Keratinocyte (primary cell): Measurements from ENCODE around the gene AGPAT3.

Experiments
- EZH2 ChIP-seq: IDR thresholded peaks from one replicate; pipeline ENCODE4 v1.6.1; 2012; ENCODE audit warnings: inconsistent platforms, mild to moderate bottlenecking, low read length, moderate library complexity
- TF ChIP-seq, protein P1 (sequence below), 3 experiments: IDR thresholded peaks in 1 of 3; conservative IDR thresholded peaks in 1 of 3; optimal IDR thresholded peaks in 1 of 3; 2 replicates in 2 of 3; 3 replicates in 1 of 3; pipeline versions ENCODE3 to v1.5.1; 2011; ENCODE audit warnings: low read length in 3 of 3, mild to moderate bottlenecking in 3 of 3, moderate library complexity in 2 of 3, control low read depth in 1 of 3, inconsistent platforms in 1 of 3; ENCODE audit not compliant: insufficient read depth in 2 of 3; ENCODE audit errors: extremely low read depth in 1 of 3

DNA sequence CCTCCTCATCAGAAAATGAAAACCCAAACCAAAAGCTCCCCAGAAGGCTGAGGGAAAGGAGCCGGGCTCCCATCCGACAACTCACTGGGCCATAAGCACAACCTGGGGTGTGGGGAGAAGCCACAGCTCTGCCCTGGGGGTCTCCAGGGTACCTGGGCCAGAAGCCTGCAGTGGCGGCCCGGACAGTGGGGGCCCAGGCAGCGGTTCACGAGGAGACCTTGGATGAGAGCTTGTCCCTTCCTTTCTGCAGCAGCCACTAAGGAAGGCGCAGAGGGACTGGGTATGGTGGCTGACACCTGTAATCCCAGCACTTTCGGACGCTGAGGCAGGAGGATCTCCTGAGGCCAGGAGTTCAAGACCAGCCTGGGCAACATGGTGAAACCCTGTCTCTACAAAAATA, 129.6 kb downstream of the AGPAT3 start:
- TF ChIP-seq, protein P1, sequence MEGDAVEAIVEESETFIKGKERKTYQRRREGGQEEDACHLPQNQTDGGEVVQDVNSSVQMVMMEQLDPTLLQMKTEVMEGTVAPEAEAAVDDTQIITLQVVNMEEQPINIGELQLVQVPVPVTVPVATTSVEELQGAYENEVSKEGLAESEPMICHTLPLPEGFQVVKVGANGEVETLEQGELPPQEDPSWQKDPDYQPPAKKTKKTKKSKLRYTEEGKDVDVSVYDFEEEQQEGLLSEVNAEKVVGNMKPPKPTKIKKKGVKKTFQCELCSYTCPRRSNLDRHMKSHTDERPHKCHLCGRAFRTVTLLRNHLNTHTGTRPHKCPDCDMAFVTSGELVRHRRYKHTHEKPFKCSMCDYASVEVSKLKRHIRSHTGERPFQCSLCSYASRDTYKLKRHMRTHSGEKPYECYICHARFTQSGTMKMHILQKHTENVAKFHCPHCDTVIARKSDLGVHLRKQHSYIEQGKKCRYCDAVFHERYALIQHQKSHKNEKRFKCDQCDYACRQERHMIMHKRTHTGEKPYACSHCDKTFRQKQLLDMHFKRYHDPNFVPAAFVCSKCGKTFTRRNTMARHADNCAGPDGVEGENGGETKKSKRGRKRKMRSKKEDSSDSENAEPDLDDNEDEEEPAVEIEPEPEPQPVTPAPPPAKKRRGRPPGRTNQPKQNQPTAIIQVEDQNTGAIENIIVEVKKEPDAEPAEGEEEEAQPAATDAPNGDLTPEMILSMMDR (optimal IDR thresholded peaks at IDR 0.05 in 1 of 3, IDR thresholded peaks at IDR 0.05 in 1 of 3, conservative IDR thresholded peaks at IDR 0.05 in 1 of 3; ENCODE audit: extremely low read depth in 1 of 3, insufficient read depth in 2 of 3, low read length in 3 of 3), result no peak
- no peak for TF ChIP-seq EZH2
